NCI-H1417 (cell line): ENCODE measurements around the gene PARD3.
"Not testable (repeated sequence)": the region's sequence is repeated elsewhere in the genome, so short reads cannot be mapped to it uniquely, and the experiment has no call there.

Source experiments
- DNase-seq, 3 experiments: peaks; one replicate each; lab custom pipeline; 2025; lab: John Stamatoyannopoulos, UW

The PARD3 gene

DNA sequence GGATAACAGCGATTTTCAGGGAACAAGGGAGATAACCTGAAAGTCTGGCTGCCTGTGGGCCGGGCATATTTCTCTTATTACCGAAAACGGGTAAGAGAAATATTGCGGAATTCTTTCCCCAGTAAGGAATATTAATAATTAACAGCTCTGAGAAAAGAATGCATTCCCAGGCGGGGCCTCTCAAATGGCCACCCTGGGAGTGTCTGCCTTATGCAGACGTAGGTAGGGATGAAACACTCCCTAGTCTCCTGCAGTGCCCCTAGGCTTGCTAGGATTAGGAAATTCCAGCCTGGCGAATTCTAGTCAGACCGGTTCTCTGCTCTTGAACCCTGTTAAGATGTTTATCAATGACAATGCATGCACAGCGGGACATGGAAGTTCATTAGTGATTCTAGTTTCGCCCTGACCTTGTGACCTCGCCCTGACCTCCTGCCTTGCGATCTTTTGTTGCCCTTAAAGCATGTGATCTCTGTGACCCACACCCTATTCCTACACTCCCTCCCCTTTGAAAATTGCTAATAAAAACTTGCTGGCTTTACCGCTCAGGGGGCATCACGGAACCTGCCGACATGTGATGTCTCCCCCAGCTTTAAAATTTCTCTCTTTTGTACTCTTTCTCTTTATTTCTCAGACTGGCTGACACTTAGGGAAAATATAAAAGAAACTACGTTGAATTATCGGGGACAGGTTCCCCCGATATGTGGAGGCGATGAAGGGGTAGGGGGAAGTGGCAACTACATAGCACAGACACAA lies 387.8 kb downstream of the PARD3 start:
- DNase-seq = not testable (repeated sequence)

DNA sequence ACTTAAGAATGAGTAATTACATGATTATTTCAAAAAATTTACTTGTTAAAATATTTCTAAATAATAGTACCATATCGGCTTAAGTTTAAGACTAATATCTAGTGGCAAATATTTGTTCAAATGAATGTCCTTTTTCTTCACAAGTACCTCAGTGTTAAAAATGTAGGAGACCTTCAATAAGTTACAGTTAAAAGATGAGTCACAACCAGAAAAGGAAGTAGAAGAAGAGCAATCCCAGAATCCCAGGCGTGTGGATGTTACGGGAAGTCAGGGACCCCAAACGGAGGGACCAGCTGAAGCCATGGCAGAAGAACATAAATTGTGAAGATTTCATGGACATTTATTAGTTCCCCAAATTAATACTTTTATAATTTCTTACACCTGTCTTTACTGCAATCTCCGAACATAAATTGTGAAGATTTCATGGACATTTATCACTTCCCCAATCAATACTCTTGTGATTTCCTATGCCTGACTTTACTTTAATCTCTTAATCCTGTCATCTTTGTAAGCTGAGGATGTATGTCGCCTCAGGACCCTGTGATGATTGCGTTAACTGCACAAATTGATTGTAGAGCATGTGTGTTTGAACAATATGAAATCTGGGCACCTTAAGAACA lies 388.4 kb downstream of the PARD3 start:
- DNase-seq = not testable (repeated sequence)

DNA sequence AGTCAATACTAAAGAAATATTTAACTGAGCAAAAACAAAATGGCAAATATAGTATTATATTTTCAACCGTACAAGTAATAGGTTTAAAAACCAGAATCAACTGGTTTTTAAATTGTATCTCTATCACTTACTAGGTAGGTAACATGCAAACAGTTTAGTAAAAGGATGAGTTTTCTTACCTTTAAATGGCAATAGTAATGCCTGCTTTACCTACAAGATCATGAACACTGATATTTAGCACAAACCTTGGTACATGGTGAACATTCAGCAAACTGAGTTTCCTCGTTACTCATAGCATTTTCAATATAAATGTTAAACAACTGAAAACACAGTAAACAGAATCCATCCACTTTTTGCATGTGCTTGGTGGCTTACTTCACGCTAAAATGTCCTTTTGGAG lies 389.1 kb downstream of the PARD3 start:
- DNase-seq = no peak

DNA sequence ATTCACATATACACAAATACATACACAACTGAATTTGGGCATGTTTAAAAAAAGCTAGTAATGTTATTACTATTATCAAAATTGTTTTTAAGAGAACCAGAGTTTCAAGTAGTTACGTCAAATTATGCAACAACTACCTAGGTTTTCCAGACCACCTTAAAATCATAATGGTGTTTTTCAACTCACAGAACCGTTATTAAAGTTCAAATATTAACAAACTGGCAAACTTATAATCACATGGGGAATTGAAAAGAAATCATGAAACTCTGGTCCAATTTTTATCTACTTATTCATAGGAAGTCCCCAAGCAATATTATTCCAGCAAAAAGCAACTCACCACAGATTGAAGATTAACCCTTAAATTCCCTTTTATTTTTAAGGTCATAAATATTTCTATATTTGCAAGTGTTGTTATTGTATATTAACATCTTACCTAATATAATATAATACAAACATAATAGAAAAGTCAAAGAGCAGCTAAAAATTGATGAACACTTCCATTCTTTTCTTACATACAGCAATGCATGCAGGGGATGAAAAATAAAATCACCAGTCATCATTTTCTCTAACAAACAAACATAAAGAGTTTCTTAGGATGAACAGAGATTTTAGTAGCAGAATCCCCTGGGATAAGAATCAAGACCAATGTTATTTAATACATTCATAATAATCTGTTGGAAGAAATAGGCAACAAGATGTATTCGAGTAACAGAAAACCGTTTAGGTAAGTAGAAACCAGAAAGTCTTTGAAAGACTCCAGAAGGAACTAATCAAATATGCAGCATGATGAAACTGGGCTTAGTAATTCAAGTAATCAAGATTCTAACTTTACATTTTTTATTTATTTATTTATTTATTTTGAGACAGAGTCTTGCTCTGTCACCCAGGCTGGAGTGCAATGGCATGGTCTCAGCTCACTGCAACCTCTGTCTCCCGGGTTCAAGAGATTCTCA lies 391.1 kb downstream of the PARD3 start:
- no peak for DNase-seq

DNA sequence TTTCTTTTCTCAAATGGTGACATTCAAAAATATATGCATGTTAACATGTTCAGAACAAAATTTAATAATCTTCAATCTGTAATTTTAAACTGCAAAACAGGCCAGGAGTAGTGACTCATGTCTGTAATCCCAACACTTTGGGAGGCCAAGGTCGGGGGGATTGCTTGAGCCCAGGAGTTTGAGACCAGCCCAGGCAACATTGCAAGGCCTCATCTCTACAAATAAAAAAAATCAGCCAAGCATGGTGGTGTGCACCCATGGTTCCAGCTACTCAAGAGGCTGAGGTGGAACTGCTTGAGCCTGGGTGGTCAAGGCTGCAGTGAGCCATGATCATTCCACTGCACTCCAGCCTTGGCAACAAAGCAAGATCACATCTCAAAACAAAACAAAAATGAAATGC lies 394.3 kb downstream of the PARD3 start:
- no peak for DNase-seq

DNA sequence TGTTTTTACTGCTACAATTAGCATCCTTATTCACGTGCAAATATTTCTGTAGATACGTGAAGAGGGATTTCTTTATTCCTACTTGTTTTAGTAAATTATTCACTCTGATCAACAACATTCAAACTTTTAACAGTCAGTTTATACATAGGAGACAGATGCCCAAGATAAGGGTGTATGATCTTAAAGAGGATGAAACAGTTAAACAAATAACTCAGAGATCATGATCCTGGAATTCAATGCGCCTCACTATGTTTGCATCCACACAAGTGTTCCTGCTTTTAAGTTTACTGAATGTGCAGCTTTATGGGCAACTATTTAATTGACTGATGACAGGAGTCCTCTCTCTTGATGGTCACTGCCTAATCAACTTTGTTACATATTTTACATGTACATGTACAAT lies 394.8 kb downstream of the PARD3 start:
- DNase-seq = no peak

DNA sequence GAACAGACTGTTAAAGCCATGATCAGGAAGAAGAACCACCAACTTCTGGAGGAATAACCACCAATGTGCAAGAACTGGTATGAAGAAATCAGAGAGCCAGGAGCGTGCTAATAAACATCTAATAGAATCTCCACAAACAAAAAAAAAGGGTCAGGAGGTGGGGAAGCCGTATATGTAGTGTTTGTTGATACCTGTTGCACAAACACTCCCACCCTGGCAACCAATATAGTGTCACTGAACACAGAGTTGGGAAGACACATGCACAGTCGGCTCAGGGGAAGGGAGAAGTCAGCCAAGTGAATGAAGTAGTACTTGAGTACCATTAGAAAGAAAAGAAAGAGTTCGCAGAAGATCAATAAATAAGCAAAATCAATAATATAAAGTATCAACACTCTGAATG lies 400.1 kb downstream of the PARD3 start:
- no peak for DNase-seq

DNA sequence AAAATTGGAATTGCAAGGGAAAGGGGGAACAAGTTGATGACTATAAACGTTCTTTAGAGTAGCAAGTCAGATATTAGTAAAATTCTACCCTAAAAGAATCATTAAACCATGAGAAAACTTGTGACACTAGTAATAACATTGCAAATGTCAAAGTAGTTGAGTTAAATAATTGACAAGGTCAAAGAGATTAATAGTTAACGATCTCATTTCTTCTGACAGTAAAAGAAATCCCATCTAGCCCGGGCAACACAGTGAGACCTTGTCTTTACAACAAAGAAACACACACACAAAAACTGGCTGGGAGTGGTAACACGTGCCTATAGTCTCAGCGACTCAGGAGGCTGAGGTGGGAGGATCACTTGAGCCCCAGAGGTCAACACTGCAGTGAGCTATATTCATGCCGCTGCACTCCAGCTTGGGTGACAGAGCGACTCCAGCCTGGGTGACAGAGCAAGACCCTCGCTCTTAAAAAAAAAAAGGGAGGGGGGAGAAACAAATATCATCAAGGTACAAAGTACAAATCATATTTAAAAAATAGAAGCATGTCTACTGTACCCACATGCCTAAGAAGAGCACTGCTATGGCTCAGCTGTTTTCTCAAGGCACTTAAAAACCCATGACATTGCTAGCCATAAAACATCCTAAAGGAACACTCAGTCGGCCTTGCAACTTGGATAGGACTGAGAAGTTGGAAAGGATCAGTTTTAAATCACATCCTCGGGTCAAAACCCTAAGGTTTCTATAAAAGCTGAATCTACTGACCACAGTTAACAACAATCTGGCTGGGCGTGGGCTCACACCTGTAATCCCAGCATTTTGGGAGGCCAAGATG lies 401.1 kb downstream of the PARD3 start:
- no peak for DNase-seq

DNA sequence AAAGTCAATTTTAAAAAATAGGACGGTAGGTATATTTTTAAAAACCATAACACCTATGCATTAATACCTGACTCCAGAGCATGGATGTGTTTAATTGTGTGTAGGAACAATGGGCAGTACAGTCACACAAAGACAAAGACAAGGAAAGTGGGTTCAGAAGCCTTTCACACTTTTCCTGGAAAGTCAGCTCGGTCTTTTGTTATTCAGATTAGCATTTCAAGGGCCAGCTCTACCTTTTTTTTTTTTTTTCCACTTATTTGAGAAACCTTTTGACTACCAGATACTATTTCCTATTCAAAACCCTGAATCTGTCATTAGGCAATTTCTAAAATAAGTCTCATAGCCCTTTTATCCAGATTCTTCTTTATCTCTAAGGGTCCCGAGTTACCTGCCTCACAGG lies 401.9 kb downstream of the PARD3 start:
- DNase-seq = peak in 1 of 3 experiments; percentile 37

DNA sequence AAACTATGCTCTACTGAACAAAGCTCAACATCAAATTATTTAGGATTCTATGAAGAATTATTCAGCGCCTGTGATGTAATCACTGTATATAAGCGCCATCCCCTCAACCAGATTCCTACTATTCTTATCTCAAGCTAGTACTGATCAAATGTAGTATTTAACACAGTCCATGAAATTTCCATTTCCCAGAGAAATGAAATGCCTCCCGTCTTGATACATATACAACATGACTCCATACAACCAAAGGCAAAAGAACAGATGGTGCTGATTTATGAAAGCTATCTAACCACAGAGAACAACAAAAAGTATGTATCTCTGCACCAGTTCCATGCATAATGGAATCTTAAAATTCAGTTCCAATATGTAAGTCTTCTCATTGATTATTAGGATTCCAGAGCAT lies 406.1 kb downstream of the PARD3 start:
- DNase-seq = no peak

DNA sequence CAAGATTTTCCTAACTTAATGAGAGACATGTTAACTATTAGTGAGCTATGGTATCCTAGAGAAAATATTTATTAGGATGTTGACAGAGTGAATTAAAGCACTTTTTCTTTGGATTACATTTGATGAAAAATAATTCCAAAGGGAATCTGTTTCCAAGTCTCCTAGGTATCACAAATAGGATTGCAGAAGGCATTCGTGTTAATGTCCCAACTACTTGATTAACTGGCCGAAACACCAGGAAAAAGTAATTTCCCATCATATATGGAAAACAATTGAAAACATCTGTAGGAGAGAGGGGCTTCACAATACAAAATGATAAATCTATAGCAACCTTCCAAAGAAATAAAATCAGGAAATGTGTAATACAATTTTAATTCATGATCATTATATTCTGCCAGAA lies 406.7 kb downstream of the PARD3 start:
- no peak for DNase-seq

DNA sequence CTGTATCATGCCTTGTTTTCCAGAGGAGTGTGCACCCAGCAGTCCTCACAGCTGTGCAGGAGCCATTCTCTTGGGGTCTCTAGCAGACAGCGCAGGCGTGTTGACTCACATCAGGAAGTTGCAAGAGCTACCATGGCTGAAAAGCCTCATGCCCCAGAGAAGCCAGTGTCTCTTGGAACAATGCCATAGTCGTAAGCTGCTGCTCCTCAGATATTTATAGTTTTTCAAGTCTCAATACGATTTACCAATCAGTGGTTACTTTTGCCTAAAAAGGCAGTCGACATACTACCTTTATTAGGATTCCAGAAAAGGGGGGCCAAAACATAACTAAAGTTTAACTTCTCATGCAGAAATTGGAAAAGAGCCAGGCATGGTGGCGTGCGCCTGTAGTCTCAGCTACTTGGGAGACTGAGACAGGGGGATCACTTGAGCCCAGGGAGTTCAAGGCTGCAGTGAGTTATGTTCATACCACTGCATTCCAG lies 407.7 kb downstream of the PARD3 start:
- no peak for DNase-seq

DNA sequence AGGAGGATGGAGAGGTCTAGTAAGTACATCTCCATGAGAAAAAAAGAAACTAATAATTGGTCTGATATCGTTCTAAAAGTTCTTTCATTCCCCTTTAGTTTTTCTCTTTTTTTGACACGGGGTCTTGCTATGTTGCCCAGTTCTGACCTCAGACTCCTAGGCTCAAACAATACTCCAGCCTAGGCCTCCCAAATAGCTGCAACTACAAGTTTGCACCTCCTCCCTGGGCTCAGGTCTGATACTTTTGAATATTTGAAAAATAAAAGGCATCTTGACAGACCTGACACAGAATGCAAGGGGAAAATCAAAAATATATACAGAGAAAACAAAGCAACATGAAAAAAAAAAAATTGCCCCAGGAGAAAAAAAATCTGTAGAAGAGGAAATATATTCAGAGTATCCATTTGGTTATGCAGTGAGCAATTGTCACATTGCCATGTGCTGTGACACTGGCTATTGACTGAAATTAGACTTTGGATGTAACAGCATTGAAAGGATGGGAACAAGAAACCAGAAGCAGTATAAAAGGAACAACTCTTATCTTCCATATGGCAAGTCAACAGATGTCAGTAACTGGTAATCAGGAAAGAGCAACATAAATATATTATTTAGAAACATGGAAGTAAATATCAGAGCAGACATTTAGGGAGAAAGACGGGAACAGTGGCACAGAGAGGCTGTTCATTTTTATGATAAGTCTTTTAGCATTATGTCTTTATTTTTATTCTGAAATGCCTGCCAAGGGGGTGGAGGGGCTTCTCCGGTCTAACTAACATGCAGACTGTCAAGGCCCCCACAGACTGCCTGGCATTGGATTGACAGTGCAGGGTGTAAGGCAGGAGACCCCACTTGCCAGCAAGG lies 408.4 kb downstream of the PARD3 start:
- DNase-seq = no peak

DNA sequence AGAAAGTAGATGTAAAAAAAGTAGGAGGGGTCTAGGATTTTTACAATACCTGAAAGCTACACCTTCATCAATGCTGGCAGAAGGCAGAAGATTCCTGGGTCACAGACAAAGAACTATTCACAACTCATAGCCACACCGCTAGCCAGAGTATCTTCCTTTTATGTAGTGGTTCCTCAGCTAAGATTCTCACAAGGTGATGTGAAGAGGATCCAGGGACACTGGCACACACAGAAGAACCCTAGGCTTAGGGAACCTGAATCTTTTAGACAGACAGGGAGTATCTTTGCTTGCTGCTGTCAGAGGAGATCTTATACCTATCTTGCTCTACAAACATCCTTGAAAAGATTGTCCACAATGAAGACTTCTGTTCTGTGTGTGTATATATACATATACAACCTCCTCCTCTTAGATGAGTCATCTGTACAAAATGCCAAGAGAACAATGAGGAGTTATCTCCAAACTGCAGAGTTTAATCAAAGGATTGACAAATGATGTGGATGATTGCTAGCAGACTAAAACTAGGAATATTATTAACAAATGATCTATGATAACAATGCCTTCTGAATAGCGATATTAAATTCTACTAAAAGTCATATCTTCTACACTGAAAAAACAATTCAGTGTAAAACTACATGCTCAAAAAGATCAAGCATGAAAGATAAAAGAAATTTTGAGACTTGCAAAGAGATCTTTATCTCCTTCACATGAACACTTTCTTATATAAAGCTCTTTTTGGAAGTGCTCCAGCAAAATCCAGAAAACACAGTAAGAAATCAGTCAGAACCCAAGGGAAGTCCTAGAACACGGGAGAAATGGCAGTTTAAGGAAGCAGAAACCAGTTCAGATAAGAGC lies 409.3 kb downstream of the PARD3 start:
- no peak for DNase-seq

DNA sequence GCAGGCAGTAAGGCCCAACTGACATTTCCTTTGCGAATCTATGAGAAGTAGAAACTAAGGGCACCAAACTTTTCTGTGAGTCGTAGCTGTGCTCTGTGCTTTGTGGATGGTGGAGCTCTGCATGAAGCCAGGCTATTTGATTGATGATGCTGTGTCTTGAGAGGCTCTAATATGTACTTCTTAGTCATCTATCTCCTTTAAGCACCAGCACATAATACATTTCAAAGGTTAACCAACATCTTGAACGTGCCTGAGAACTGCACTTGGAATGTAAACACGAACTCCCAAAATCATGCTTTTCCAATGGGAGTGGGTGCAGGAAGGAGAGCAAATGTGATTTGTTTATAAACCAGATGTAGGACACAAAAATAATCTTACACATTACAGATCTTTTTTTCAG lies 411.6 kb downstream of the PARD3 start:
- DNase-seq = no peak

DNA sequence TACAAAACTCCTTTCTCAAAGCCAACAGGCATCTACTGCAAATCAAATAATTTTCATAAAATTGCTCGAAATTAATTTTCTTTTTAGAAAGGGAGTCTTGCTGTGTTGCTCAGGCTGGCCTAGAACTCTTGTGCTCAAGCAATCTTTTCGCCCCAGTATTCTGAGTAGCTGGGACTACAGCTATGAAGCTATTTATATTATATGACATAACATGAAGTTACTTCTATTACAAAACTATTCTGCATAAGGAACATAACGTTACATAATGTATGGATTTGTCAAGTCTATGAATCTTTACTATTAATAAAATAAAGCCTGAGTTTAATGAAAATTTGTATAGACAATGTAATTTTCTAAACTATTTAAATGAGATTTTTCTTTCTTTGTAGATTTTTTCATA lies 415.0 kb downstream of the PARD3 start:
- DNase-seq = no peak

DNA sequence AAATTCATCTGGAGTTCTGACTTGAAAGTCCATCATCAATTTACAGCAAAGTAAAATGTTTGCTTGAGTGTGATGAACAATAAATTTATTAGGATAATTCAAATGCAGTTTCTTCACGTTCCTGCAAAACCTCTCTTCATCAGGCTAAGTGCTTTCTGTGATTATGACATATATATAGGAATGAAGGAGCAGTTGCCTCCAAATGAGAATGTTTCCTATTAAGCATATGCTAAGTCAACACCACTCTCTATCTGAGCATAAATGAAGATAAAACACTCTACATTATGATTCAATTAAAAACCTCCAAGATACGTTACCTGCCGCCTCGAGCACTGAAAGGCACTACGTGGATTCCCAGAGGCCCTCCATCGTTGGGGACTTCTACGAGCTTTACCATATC lies 416.1 kb downstream of the PARD3 start:
- DNase-seq = no peak

DNA sequence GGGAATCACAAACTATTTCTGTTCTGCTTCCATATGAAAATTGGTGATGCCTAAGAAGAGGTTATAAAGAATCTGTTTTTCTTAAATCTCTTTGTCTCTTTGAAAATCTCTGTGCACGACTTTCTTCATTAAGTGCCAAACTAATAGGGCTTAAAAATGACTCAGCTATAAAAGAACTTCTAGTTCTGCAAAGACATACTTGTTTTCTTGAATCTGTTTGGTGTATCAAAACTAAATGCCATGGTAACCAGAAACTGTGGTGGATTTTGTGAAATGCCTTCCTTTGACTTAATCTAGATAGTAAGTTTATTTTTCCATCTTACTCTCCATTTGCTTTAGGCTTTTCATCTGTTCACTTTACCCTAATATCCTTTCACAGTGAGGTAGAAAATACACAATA lies 417.8 kb downstream of the PARD3 start:
- no peak for DNase-seq

DNA sequence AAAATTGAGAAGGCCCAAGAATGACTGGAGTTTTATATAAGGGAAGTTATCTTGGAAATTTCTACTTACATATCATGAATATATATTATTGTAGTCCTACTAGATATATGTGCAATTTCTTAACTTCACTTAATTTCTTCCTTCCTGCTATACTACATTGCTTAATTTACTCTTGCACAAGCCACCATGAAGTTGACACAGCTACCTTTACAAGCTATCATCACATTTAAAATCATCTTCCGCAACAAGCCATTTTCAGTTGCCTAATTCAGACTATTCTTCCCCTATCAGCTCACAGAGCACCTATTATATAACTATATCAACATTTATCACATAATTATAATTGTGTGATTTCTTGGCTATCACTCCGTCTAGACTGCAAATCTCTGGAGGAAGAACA lies 418.4 kb downstream of the PARD3 start:
- DNase-seq = no peak

DNA sequence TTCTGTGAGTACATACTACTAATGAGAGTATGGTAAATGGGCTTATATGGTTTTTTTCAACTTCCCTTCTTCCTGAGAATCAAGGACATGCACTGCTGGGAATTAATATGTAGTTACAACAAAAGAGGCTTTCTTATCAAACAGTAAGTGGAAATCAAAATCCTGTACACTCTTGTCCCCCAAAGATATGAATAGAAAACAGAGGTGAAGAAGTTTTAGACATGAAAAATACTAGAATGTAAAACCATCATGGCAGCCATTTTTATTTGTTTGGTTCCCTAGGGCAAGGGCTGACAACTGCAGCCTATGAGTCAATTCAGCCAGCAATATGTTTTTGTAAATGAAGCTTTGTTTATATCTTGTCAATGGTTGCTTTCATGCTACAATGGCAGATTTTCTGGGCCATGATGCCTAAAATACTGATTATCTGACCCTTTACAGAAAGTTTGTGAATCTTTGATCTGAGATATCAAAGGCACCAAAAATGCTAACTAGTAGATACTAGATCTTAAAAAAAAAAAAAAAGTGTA lies 422.4 kb downstream of the PARD3 start:
- DNase-seq = no peak
